Naive thymus-derived CD4-positive, alpha-beta T cell (primary cell): Measurements from ENCODE around the gene GNG7. TPM values are rescaled to one million over a fixed set of nuclear protein-coding genes. Genes with fewer than 3 reads are reported as not detected.
A peak's percentile ranks its signal among the peaks of the same experiment; 100 is the strongest.
"Not testable (repeated sequence)": the region's sequence is repeated elsewhere in the genome, so short reads cannot be mapped to it uniquely, and the experiment has no call there.

Experiments used
- ATAC-seq: fragments of 150-1000 bp; cut with Tn5 transposase; 2 replicates; pipeline ENCODE4 v1.10.0; 2021; ENCODE audit warnings: mild to moderate bottlenecking, moderate library complexity
- CTCF ChIA-PET: fragments of 350-600 bp; sonication (Branson Sonifier 250); formaldehyde crosslinking; loops from one replicate; lab custom pipeline; 2021; ENCODE audit warnings: antibody characterized with exemption; lab: Charles Lee
- POLR2A ChIA-PET: fragments of 350-600 bp; sonication (Branson Sonifier 250); formaldehyde crosslinking; loops from one replicate; lab custom pipeline; 2021; ENCODE audit warnings: antibody characterized with exemption, inconsistent platforms; lab: Charles Lee
- DNase-seq, 9 donors: peaks; one replicate each; pipeline versions ENCODE4 v3.0.0 to v3.0.0-alpha.2; 2020 to 2022; ENCODE audit warnings: mixed read lengths in 1 of 9
- H3K27ac ChIP-seq: one replicate; pipeline ENCODE4 v1.7.0; 2013; ENCODE audit warnings: mild to moderate bottlenecking, low read depth, low read length, moderate library complexity
- H3K27me3 ChIP-seq, 2 donors: one replicate each; pipeline ENCODE4 v1.7.0; 2013; ENCODE audit warnings: low read length in 2 of 2, mild to moderate bottlenecking in 2 of 2, moderate library complexity in 2 of 2; ENCODE audit not compliant: control insufficient read depth in 2 of 2, insufficient read depth in 2 of 2
- H3K36me3 ChIP-seq, 3 experiments: 1 replicate in 2 of 3; 2 replicates in 1 of 3; pipeline ENCODE4 v1.7.0; 2013; ENCODE audit warnings: low read length in 3 of 3, mild to moderate bottlenecking in 3 of 3, moderate library complexity in 1 of 3; ENCODE audit not compliant: insufficient read depth in 3 of 3, control insufficient read depth in 2 of 3
- H3K4me1 ChIP-seq, 2 donors: one replicate each; pipeline ENCODE4 v1.7.0; 2013; ENCODE audit warnings: low read length in 2 of 2, mild to moderate bottlenecking in 2 of 2, moderate library complexity in 1 of 2; ENCODE audit not compliant: control insufficient read depth in 2 of 2, insufficient read depth in 2 of 2
- H3K4me3 ChIP-seq: 2 replicates; pipeline ENCODE4 v1.7.0; 2013; ENCODE audit warnings: mild to moderate bottlenecking, low read length
- H3K9me3 ChIP-seq, 3 experiments: 1 replicate in 2 of 3; 2 replicates in 1 of 3; pipeline ENCODE4 v1.7.0; 2013; ENCODE audit warnings: low read length in 3 of 3; ENCODE audit not compliant: control insufficient read depth in 2 of 3
- H3K27ac Mint-ChIP-seq, 9 donors: one replicate each; pipeline ENCODE4 v1.8.0; 2020 to 2022; ENCODE audit warnings: mixed read lengths in 9 of 9, mild to moderate bottlenecking in 8 of 9, moderate library complexity in 5 of 9, inconsistent platforms in 2 of 9
- H3K27me3 Mint-ChIP-seq, 5 donors: one replicate each; pipeline ENCODE4 v1.8.0; 2021 to 2022; ENCODE audit warnings: mixed read lengths in 5 of 5, mild to moderate bottlenecking in 1 of 5
- H3K36me3 Mint-ChIP-seq, 5 donors: one replicate each; pipeline ENCODE4 v1.8.0; 2020 to 2022; ENCODE audit warnings: mixed read lengths in 5 of 5, mild to moderate bottlenecking in 3 of 5, inconsistent platforms in 1 of 5
- H3K4me1 Mint-ChIP-seq, 7 donors: one replicate each; pipeline ENCODE4 v1.8.0; 2020 to 2022; ENCODE audit warnings: mixed read lengths in 7 of 7, mild to moderate bottlenecking in 3 of 7, inconsistent platforms in 1 of 7
- H3K4me3 Mint-ChIP-seq, 10 donors: one replicate each; pipeline ENCODE4 v1.8.0; 2020 to 2022; ENCODE audit warnings: mild to moderate bottlenecking in 10 of 10, mixed read lengths in 10 of 10, moderate library complexity in 6 of 10, inconsistent platforms in 2 of 10
- H3K9me3 Mint-ChIP-seq, 11 donors: one replicate each; pipeline ENCODE4 v1.8.0; 2020 to 2022; ENCODE audit warnings: mixed read lengths in 11 of 11, mild to moderate bottlenecking in 4 of 11, inconsistent platforms in 1 of 11, moderate library complexity in 1 of 11
- intact Hi-C, 2 donors: fragments of 100-400 bp; cut with micrococcal nuclease; formaldehyde crosslinking; loops; one replicate each; pipeline ENCODE4 v1.15.1; 2023
- polyA plus RNA-seq, 2 donors: library from polyadenylated mRNA; unstranded; fragments of 300-500 nt; fragmentation: Illumina TruSeq; gene quantifications; one replicate each; pipeline ENCODE4 v1.2.3, GENCODE V29; 2021
- total RNA-seq, 6 experiments: library from RNA in 5 of 6; stranded (reverse) in 5 of 6; gene quantifications; 1 replicate in 5 of 6; 2 replicates in 1 of 6; pipeline ENCODE4 v1.2.3 and lab custom pipeline; 2021 to 2026

GNG7 gene
- total and polyA plus RNA-seq, 7 experiments from 2014 or later, result 0.31 to 6.8 (median 4.7) TPM

DNA sequence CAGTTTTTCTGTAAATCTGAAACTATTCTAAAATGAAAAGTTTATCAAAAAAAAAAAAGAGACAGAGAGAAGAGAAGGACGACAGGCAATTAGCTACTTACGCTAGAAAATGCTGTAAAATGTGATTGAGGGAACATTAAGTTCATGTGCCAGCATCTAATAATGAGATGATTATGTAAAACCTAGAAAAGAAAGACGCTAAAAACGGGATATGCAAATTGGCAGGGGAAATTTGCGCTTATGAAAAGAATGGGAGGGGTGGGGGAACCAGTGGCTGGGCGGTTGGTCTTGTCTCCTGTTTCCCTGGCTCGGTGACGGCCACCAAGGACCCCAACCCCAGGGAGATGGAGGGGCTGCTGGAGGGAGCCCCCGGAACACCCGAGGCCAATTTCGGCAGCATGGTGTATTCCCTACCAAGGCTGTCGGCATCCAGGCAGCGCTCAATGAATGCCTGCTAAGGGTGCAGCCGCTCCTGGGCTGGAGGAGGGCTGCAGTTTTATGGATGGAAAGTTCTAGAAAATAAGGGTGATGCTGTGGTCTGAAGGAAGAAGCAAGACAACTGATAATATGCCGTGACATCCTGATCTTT lies 34.2 kb downstream of the GNG7 start:
- Histone ChIP-seq H3K27ac (no peak overlapping the region), H3K36me3 (no peaks in the 10 kb centered on the region), H3K9me3 (no peaks in the 10 kb centered on the region), H3K4me1 (no peaks in the 10 kb centered on the region), H3K4me3 (no peak overlapping the region), H3K27me3 (no peaks in the 10 kb centered on the region)
- Mint-ChIP-seq H3K9me3 (peaks cover 0 to 2% (median 0%) of the 10 kb centered on the region in 11 donors), H3K27me3 (no peaks in the 10 kb centered on the region), H3K4me1 (no peaks in the 10 kb centered on the region), H3K27ac (peak overlapping the region in 1 of 9 donors; percentile 4), H3K4me3 (no peak overlapping the region), H3K36me3 (peaks cover 0 to 3% (median 0%) of the 10 kb centered on the region in 5 donors)
- intact Hi-C loops, result no loop called here
- no peak for ATAC-seq
- CTCF ChIA-PET, result no interaction called here
- POLR2A ChIA-PET, result no interaction called here
- no peak for DNase-seq

DNA sequence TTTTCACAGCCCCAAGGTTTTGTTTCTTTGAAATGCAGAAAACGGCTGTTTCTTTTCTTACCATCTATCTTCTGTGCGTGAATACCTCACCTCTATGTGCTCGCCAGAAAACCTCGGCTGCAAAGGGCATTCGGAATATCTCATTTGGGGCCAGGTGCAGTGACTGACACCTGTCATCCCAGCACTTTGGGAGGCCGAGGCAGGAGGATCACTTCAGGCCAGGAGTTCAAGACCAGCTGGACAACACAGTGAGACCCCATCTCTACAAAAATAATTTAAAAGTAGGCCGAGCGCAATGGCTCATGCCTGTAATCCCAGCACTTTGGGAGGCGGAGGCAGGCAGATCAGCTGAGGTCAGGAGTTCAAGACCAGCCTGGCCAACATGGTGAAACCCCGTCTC lies 35.1 kb downstream of the GNG7 start:
- H3K36me3 ChIP-seq, intact Hi-C loops, H3K4me3 ChIP-seq, CTCF ChIA-PET, POLR2A ChIA-PET, H3K4me3 Mint-ChIP-seq, H3K27me3 Mint-ChIP-seq, H3K27ac ChIP-seq, H3K9me3 Mint-ChIP-seq, H3K4me1 Mint-ChIP-seq, H3K9me3 ChIP-seq, DNase-seq, H3K27me3 ChIP-seq, ATAC-seq, H3K36me3 Mint-ChIP-seq, H3K4me1 ChIP-seq, H3K27ac Mint-ChIP-seq: not testable (repeated sequence)

DNA sequence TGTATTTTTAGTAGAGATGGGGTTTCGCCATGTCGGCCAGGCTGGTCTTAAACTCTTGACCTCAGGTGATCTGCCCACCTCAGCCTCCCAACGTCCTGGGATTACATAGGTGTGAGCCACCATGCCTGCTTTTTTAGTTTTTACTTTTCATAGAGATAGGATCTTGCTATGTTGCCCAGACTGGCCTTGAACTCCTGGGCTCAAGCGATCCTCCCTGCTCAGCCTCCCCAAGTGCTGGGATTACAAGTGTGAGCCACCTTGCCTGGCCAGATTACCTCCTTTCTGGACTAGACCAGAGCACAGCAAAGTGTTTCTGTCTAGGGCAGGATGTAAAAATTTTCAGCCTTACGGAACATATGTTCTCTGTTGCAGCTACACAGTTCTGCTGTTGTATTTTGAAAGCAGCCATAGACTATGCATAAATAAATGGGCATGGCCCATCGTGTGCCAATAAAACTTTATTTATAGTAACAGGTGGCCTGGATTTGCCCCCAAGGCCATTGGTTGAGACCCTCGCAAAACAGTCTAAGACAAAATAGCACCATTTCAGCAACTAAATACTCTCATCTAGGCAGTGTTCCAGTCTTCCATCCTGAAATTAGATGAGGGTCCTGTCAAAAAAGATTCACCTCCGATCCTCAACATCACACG lies 36.0 kb downstream of the GNG7 start:
- CTCF ChIA-PET, result no interaction called here
- no peaks in the 10 kb centered on the region for H3K4me1 Mint-ChIP-seq
- peaks cover 0 to 5% (median 0%) of the 10 kb centered on the region in 5 donors for H3K36me3 Mint-ChIP-seq
- no peak overlapping the region for H3K27ac ChIP-seq
- H3K9me3 ChIP-seq, result no peaks in the 10 kb centered on the region
- H3K36me3 ChIP-seq, result no peaks in the 10 kb centered on the region
- no peak overlapping the region for H3K4me3 Mint-ChIP-seq
- intact Hi-C loops, result no loop called here
- no peak for DNase-seq
- no peak for ATAC-seq
- no peaks in the 10 kb centered on the region for H3K27me3 ChIP-seq
- no peaks in the 10 kb centered on the region for H3K27me3 Mint-ChIP-seq
- POLR2A ChIA-PET, result no interaction called here
- H3K4me3 ChIP-seq, result no peak overlapping the region
- H3K4me1 ChIP-seq, result no peaks in the 10 kb centered on the region
- H3K9me3 Mint-ChIP-seq, result peaks cover 0 to 8% (median 0%) of the 10 kb centered on the region in 11 donors
- peak overlapping the region in 1 of 9 donors; percentile 32 for H3K27ac Mint-ChIP-seq

- H3K27ac Mint-ChIP-seq, result peak overlapping the region in 1 of 9 donors; percentile 25
- Histone ChIP-seq H3K9me3 (no peaks in the 10 kb centered on the region), H3K36me3 (no peaks in the 10 kb centered on the region), H3K27me3 (no peaks in the 10 kb centered on the region), H3K27ac (no peak overlapping the region), H3K4me3 (no peak overlapping the region), H3K4me1 (no peaks in the 10 kb centered on the region)
- no peaks in the 10 kb centered on the region for H3K4me1 Mint-ChIP-seq
- DNase-seq (no peak), ATAC-seq (no peak)
- intact Hi-C loops, result no loop called here
- H3K4me3 Mint-ChIP-seq, result no peak overlapping the region
- POLR2A ChIA-PET, result no interaction called here
- H3K9me3 Mint-ChIP-seq, result peaks cover 0 to 10% (median 0%) of the 10 kb centered on the region in 11 donors
- no peaks in the 10 kb centered on the region for H3K27me3 Mint-ChIP-seq
- CTCF ChIA-PET, result no interaction called here
- H3K36me3 Mint-ChIP-seq, result peaks cover 0 to 5% (median 0%) of the 10 kb centered on the region in 5 donors
Observed at GRCh38 chr19:2665103-2665502, 37.4 kb downstream of the GNG7 start.

GRCh38 chr19:2663920-2664571 lies 38.4 kb downstream of the GNG7 start:
- H3K36me3 Mint-ChIP-seq, result peaks cover 0 to 5% (median 0%) of the 10 kb centered on the region in 5 donors
- no peaks in the 10 kb centered on the region for H3K27me3 ChIP-seq
- POLR2A ChIA-PET, result no interaction called here
- no peak overlapping the region for H3K4me3 Mint-ChIP-seq
- H3K4me3 ChIP-seq, result no peak overlapping the region
- peaks cover 0 to 10% (median 0%) of the 10 kb centered on the region in 11 donors for H3K9me3 Mint-ChIP-seq
- H3K36me3 ChIP-seq, result no peaks in the 10 kb centered on the region
- DNase-seq (no peak), ATAC-seq (peak; percentile 77)
- no peaks in the 10 kb centered on the region for H3K9me3 ChIP-seq
- no peaks in the 10 kb centered on the region for H3K4me1 Mint-ChIP-seq
- no peaks in the 10 kb centered on the region for H3K27me3 Mint-ChIP-seq
- CTCF ChIA-PET, result no interaction called here
- H3K27ac ChIP-seq, result no peak overlapping the region
- intact Hi-C loops, result no loop called here
- no peaks in the 10 kb centered on the region for H3K4me1 ChIP-seq
- no peak overlapping the region for H3K27ac Mint-ChIP-seq

- no peaks in the 10 kb centered on the region for H3K4me1 Mint-ChIP-seq
- peaks cover 0 to 10% (median 0%) of the 10 kb centered on the region in 11 donors for H3K9me3 Mint-ChIP-seq
- H3K4me1 ChIP-seq, result no peaks in the 10 kb centered on the region
- no peaks in the 10 kb centered on the region for H3K36me3 ChIP-seq
- ATAC-seq (no peak), DNase-seq (no peak)
- no peak overlapping the region for H3K27ac ChIP-seq
- no peaks in the 10 kb centered on the region for H3K27me3 ChIP-seq
- no peak overlapping the region for H3K27ac Mint-ChIP-seq
- peaks cover 0 to 9% (median 4%) of the 10 kb centered on the region in 5 donors for H3K36me3 Mint-ChIP-seq
- no peak overlapping the region for H3K4me3 Mint-ChIP-seq
- no peak overlapping the region for H3K4me3 ChIP-seq
- ChIA-PET CTCF (no interaction called here), POLR2A (interaction anchor here (0.6 to 0.8 kb wide), 2 partner anchors 168 to 332 kb away, joined by 3 read pairs; no protein-coding TSS in a partner anchor)
- no peaks in the 10 kb centered on the region for H3K27me3 Mint-ChIP-seq
- no peaks in the 10 kb centered on the region for H3K9me3 ChIP-seq
- intact Hi-C loops, result no loop called here
Observed at GRCh38 chr19:2661615-2662014, 40.9 kb downstream of the GNG7 start.
